Measurements from ENCODE around the gene NCLN.
"Not testable (repeated sequence)": the region's sequence is repeated elsewhere in the genome, so short reads cannot be mapped to it uniquely, and the experiment has no call there.

The NCLN gene

GRCh38 chr19:3184847-3185460 is 776 bp upstream of the NCLN start:
- DNase-seq = no peak

DNA sequence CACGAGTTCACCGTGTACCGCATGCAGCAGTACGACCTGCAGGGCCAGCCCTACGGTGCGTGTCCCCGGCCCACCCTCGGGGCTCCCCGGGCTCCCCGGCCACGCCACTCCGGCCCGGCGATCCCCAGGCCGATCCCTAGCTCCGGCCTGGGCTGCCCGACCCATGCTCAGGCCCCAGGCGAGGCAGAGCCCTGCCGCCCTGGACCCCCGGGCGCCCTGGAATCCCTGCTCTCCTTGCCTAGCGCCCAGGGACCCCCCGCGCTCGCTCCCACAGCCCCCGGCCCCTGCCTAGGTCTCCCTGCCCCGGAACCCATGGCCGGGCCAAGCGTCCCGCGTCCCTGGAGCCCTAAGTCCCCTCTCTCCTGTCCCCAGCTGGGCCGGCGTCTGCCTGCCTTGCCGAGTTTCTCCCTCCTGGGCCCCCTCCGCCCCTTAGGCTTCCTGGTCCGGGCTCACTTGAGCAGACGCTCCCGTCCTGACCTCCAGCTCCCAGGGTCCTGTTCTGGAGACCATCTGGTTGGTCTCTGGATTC is 494 bp downstream of the NCLN start:
- no peak for DNase-seq

DNA sequence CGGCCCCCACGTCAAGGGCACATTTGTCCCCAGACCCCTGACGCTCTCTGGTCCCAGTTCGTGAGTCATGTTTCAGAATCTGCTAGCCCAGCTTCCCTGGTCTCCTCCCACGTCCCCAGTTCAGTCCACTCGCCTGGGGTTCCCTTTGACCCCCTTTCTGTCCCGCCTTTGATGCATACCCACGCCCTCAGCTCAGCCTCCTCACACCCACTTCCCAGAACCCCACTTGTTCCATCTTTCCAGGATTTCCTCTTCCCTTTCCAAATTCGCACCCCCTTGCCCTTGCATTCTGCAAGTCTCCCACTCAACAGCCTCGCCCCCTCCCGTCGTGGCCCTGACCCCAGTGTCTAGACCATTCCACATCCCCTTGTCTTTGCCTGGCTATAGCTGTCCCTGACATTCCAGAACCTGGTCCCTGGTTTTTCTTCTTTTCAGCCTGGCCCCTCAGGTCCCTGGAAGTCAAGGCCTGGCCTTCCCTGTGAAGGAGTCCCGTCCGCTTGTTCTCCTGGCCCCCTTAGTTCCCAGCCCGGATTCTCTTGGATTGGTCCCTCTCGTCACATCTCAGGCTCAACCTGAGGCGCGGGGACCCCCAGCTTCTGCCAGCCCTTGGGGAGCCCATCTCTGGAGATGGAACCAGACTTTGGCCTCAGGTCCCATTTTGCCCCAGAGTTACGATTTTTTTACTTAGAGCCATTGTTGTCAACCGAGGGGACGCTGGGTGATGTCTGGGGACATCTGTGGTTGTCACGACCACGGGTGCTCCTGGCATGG is 1.3 kb downstream of the NCLN start:
- DNase-seq = no peak

- no peak for DNase-seq
Measured at GRCh38 chr19:3187662-3188511, 2.2 kb downstream of the NCLN start.

- DNase-seq = no peak
Measured at GRCh38 chr19:3188627-3189596, 3.2 kb downstream of the NCLN start.

DNA sequence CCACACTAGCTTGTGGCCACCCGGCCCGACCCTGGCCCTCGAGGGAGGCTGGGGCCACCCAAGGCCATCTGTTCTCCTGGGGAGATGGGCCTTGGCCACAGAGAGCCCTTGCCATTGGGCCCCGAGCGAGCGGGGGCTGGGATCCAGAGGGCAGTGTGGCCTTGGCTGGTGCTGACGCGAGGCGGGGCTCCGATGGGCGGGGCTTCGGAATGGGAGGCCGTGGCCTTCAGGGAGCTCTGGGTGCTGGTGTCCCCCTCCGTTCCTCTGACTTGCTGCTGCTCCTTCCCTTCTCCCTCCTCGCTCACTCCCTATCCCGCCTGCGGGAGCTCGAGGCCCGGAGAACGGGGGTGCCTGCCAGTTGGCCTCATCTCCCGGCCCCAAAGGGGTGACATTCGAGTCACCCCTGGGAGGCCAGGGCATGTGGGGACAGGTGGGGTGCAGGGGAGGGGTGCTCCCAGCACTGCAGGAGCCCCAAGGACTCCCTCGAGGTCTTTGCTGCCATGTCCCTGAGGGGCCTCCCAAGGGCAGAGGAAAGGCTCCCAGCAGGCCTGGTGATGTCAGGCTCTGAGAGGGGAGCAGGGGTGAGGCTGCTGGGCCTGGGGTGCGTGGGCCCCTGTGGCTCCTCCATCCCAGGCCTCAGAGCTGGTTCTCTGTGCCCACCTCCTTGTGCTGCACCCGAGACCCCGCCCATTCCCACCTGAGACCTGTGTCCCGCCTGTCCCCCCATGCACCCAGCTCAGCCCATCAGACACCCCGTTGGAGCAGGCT is 4.2 kb downstream of the NCLN start:
- DNase-seq = no peak

DNA sequence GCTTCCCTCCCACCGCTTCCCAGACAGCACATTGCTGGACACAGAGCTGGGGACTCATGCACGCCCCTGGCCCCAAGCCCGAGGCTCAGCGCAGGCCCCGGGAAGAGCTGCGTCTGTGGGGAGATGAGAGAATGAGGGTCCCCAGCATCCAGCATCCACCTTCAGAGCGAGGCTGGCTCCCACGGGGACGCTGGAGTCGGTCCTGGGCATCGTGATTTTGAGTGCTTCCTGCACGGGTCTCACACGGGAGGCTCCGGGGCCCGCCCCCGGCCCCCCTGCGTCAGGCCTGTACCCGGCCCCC is 4.7 kb downstream of the NCLN start:
- DNase-seq = no peak

DNA sequence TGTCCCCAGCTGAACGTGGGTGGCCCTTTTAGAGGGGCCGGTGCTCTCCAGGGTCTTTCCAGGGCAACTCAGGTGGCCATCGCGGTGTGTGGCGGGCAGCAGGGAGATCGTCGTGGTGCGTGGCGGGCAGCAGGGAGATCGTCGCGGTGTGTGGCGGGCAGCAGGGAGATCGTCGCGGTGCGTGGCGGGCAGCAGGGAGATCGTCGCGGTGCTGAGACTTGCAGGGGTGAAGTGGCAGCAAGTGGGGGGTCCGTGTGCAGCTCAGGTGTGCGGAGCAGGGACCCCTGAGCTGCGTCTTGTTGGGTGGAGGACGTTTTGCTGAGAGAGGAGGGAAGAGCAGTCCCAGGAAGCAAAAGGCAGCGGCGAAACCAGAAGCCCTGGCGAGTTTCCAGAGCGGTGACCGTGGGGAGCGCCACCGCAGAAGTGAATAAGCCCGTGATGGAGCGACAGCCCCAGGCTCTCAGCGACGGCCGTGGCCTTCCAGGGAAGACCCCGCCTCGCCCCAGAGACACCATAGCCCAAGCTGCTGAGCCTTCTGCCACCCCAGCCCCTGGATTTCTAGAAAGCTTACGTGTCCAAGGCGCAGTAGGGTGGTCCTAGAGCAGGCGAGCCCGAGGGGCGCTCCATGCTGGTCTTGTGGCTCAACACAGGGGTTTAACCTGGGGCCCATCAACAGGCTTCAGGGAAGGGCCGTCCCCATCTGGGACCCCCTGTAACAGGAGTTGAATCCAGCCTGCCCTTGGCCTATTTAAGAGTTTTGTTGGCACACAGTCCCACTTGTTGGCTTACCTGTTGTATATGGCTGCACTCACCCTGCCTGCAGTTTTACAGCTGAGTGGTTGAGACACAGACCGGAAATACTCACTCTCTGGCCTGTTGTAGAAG is 5.4 kb downstream of the NCLN start:
- DNase-seq = no peak

DNA sequence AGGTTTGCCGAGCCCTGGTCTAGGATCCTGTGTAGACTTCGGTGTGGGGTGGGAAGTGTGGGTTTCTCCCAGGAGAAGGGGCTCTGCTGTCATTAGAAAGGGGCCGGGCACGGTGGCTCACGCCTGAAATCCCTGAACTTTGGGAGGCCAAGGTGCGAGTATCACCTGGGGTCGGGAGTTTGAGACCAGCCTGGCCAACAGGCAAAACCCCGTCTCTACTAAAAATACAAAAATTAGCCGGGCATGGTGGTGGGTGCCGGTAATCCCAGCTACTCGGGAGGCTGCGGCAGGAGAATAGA is 6.0 kb downstream of the NCLN start:
- DNase-seq = not testable (repeated sequence)

- DNase-seq = no peak
Measured at GRCh38 chr19:3192228-3192635, 6.5 kb downstream of the NCLN start.

DNA sequence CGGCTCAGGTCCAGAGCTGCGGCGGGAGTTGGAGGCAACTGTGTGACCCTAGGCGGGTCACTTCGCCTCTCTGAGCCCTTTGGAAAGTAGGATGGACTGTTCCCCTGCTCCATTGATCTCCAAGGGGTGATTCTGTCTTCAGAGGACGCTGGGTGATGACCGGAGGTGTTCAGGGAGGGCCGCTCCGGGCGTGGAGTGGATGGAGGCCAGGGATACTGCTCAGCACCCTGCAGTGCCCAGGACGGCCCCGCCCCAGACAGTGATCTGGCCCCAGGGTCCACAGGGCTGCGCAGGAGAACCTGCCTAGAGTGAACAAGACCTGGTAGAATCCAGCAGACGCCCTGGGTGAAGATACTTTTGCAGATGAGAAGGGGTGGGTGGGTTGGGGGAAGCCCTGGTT is 7.0 kb downstream of the NCLN start:
- DNase-seq = no peak

DNA sequence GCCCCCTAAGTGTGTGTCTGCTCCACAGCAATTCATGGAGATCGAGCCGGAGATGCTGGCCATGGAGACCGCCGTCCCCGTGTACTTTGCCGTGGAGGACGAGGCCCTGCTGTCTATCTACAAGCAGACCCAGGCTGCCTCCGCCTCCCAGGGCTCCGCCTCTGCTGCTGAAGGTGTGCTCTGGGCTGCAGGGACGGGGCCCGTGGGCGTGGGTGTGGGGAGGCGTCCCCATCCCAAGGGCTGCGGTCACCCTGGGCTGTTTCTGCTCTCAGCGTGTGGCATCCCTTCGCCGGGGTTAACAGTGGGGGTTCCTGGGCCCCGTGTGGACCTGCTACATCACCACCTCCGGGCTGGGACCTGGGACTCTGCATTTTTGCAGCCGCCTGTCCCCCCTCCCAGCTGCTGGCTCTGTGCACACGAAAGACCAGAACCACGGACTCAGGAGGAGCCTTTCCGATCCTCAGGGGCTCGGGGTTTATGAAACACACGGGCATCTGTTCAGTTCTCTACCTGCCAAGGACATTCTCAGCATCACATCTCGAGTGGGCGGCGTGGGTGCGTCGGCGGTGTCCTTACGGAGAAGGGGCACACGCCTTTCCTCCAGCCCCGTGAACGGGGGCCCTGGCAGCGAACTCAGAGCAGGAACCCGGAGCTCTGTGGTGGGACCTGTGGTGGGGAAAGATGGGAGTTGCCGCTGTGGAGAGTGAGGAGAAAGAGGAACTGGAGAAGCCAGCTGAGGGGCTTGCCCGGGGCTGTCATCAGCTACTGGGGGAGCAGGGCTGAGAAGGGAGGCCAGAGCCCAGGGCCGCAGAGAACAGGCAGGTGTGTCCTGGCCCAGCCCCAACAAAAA is 7.8 kb downstream of the NCLN start:
- no peak for DNase-seq

- DNase-seq = no peak
Measured at GRCh38 chr19:3194106-3195087, 8.7 kb downstream of the NCLN start.

DNA sequence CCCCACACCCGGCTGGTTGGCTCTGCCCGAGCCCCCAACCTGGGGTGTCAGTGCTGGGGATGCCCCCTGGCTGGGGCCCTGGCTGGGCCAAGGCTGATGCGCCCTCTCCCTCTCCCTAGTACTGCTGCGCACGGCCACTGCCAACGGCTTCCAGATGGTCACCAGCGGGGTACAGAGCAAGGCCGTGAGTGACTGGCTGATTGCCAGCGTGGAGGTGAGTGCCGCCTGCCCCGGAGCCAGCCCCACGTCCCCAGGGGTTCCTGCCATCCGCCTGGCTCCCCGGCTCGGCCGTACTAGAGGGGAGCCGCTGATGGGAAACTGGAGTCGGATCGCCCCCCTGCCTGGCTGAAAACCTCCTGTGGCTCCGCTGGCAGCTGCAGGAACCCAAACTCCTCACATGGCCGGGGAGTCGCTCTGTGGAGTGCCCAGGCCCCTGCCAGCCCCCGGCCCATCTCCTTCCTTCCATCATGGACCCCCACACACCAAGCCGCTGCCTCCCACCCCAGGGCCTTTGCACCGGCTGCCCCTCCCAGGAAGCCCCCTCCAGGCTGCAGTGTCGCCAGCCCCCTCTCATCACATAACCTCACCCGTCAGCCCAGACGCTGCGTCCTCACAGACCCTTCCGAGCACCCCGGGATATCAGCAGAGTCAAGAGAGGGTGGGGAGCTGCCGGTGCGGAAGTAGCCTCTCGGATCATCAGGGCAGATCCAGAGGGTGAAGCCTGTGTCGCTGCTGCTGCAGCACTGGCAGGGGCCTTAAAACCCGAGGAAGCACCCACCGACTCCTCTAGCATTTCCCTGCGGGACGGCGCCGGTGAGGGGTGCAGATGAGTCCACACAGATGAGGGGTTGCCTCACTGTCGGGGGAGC is 10.6 kb downstream of the NCLN start:
- no peak for DNase-seq

- no peak for DNase-seq
Measured at GRCh38 chr19:3196933-3197205, 11.1 kb downstream of the NCLN start.

GRCh38 chr19:3198901-3199700 is 13.4 kb downstream of the NCLN start:
- DNase-seq = no peak

GRCh38 chr19:3201072-3201700 is 15.5 kb downstream of the NCLN start:
- DNase-seq = no peak
